Measurements from ENCODE around the gene CYB5A.

The CYB5A gene

DNA sequence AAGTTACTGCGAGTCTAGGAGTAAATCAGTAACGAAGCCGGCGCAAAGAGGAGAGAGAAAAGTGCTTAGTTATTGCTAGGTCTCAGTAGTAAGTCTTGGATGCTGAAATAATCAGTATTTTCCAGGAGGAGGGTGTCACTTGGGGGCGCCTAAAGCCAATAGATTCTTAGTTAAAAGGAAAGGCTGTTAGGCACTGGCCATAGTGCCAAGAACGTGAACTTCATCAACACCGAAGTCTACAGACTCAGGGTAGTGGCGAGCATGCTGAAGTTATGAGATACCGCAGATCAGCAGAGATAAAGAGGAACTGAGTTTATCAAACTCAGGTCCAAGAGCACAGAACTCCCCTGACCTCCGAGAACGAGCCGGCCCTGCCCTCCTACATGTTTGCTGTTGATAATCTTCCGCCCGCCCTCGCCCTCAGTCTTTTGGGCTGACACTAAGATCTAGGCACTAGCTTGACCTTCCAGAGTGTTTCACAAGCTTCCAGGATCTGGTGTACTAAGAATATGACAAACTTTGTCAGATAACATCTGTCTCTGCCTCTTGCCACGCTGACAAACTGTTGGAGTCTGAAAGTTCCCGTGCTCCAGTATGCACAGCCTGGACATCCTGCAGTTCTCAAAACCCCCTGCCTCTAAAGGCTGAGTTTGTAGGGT lies 49.2 kb downstream of the CYB5A start:
- DNase-seq, result no peak

DNA sequence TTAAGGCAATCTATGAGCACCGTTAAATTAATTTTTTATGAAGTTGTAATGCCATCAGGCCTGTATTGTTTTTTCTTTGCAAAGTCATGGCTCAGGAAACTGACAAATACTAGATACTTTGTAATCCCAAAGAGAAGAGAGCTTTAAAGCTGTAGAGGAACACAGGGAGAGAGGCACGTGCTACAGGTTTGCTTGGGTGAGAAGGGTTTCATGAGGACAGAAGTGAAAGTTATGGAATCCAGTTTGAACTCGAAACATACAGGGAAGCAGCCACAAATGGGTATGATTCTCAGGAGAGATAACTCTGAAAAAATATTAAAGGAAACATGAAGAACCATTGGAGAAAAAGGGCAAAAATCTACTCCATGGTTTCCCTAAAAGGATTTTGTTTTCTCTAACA lies 49.8 kb downstream of the CYB5A start:
- no peak for DNase-seq

- no peak for DNase-seq
Measured at GRCh38 chr18:74241426-74241825, 50.3 kb downstream of the CYB5A start.

GRCh38 chr18:74239567-74239966 lies 52.2 kb downstream of the CYB5A start:
- no peak for DNase-seq

DNA sequence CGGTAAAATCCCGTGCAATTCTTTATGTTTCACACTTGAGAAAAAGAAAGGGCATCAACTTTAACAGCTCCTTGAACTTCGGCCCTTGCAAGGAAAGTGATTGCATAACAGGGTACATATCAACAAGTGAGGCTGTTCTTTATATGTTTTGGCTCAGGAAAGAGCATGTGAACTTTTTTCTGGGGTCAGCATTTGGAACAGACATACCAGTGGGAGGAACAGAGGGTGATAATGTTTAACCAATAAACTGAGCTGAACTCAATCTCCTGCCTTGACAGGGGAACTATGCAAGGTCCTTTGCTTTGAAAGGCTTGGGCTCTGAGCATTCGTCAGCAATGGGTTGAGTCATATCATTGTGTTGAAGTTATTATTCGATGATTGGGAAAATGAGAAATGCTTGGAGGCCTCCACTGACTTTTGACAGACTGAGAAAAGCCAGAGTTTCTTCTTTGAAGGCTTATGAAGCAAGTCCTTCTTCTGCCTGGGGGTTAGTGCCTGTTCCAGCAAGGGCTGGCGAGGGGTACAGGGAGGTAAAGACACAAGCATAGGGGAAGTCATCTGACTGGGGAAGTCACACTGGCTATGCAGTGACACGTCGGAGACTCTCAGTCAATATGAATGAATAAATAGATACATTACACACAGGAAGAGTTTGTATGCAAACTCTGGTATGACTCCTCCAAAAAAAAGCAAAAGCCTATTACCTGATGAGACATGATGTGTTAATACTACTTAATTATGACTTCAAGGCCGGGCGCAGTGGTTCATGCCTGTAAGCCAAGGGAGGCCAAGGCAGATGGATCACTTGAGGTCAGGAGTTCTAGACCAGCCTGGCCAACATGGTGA lies 57.2 kb downstream of the CYB5A start:
- no peak for DNase-seq

DNA sequence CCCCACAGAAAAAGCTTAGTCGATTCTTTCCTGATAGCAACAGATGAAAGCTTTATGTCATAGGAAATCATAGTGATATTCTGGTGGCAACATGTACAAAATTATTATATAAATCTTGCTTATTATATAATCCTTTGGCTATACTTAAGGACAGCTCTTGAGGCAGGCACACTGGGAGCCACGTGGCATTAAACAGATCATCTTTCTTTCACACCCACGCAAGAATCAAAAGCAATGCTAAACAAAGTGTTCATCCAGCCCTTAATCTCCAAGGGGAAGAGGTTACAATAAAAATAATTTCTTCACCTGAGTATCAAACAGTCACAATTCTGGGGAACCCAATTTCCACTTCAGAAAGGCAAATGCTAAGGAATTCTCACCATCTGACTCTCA lies 57.8 kb downstream of the CYB5A start:
- DNase-seq, result no peak

GRCh38 chr18:74230922-74231714 lies 60.6 kb downstream of the CYB5A start:
- DNase-seq, result no peak

- DNase-seq, result no peak
Measured at GRCh38 chr18:74229891-74230290, 61.9 kb downstream of the CYB5A start.

- DNase-seq, result no peak
Measured at GRCh38 chr18:74229005-74229404, 62.8 kb downstream of the CYB5A start.

GRCh38 chr18:74228312-74228711 lies 63.5 kb downstream of the CYB5A start:
- no peak for DNase-seq

- no peak for DNase-seq
Measured at GRCh38 chr18:74226666-74227065, 65.1 kb downstream of the CYB5A start.

GRCh38 chr18:74226156-74226555 lies 65.6 kb downstream of the CYB5A start:
- DNase-seq, result no peak

DNA sequence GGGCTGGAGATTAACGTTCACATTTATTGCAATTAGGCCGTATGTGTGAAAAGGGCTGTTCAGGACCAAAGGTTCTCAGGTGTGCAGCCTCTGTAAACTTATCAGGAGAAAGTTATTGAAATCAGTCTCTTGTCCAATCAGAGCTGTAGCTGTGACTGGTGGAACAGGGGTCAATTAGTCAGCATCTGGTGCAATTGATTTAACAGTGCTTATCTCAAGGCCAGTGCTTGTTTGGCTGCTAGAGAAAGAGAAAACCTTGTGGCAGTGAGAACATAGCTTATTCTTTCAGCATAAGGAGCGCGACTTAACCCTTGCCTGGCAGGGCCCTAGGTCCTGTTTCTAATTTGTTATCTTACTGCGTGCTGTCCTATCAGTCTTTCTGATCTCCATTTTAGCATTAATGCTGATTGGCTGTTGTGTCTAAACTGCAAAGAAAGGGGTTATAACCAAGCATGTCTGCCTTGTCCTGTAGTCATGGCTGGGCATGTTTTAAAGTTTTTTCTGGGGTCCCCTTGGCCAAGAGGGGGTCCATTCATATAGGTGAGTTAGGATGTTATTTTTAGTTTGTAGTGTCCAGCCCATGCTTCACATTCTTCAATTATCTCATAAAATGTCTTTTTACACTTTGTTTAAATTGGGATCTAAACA lies 66.4 kb downstream of the CYB5A start:
- no peak for DNase-seq

GRCh38 chr18:74222710-74223494 lies 68.9 kb downstream of the CYB5A start:
- no peak for DNase-seq

GRCh38 chr18:74221081-74221480 lies 70.7 kb downstream of the CYB5A start:
- no peak for DNase-seq

GRCh38 chr18:74219056-74219455 lies 72.7 kb downstream of the CYB5A start:
- DNase-seq, result no peak

DNA sequence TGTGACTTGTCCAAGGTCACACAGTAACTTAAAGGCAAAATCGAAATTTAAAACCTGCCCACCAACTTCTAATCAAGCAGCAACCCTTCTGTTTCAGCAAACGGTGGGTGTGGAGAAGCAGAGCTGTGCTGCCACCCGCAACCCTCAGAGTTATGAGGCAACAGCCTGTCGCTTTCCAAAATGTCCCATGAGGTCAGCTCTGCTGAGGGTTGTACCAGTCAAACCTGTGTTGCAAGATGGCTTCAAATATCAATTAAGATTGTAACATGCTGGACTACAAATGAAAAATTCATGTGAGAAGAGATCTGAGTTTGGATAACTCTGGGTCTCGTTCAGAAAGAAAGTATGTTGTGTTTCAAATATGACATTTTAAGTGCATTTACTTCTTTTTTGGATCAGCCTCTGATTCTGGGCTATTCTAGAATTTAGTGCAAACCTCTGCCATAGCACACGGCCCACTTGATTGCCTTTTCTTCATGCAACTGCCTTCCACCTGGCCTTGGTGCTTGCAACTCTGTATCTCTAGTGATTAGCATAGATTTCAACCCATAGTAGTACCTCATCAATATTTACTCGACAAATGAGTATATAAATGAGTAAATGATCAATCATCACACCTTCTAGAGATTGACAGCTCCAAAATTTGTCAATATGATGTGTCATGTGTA lies 74.2 kb downstream of the CYB5A start:
- no peak for DNase-seq

- no peak for DNase-seq
Measured at GRCh38 chr18:74216661-74217110, 75.1 kb downstream of the CYB5A start.

DNA sequence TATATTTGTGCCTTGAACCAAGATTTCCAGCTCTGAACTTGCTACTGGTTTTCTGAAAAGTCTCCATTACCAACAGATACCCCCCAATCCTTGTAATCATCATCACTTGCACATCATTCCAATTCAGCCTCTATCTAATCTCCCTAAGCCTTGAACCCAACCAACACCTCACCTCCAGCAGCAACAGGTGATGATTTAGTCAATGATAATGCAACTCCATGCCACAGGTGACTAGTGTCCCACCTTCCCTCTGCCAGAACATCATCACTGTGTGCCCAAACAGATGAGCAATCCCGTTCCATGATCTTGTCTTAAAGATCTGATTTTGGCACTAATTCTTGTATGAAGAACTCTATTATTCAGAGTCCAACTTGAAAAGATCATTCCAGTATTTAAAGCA lies 75.9 kb downstream of the CYB5A start:
- no peak for DNase-seq

GRCh38 chr18:74213429-74213828 lies 78.3 kb downstream of the CYB5A start:
- DNase-seq, result no peak

- no peak for DNase-seq
Measured at GRCh38 chr18:74204526-74205152, 87.1 kb downstream of the CYB5A start.

Data from NCI-H446 treated with DMSO at 0.1 percent for 48 hours (cell line).